ENCODE results near the gene GADD45GIP1.
A peak's percentile ranks its signal among the peaks of the same experiment; 100 is the strongest.

GADD45GIP1 gene

DNA sequence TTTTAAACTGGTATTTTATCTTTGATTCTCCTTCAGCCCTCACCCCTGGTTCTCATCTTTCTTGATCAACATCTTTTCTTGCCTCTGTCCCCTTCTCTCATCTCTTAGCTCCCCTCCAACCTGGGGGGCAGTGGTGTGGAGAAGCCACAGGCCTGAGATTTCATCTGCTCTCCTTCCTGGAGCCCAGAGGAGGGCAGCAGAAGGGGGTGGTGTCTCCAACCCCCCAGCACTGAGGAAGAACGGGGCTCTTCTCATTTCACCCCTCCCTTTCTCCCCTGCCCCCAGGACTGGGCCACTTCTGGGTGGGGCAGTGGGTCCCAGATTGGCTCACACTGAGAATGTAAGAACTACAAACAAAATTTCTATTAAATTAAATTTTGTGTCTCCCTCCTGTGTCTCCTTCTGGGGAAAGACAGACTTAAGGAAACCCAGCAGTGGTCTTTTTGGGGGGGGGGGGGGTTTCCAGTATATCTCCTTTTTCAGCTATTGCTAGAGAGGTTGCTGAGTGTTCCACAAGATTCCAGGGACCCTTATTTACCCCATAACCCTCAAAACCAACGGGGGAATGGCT is 12.8 kb downstream of the GADD45GIP1 start:
- no peak overlapping the region for H3K27ac ChIP-seq
- DNase-seq (ENCODE audit: low spot score) = no peak
- TF ChIP-seq, protein P1, sequence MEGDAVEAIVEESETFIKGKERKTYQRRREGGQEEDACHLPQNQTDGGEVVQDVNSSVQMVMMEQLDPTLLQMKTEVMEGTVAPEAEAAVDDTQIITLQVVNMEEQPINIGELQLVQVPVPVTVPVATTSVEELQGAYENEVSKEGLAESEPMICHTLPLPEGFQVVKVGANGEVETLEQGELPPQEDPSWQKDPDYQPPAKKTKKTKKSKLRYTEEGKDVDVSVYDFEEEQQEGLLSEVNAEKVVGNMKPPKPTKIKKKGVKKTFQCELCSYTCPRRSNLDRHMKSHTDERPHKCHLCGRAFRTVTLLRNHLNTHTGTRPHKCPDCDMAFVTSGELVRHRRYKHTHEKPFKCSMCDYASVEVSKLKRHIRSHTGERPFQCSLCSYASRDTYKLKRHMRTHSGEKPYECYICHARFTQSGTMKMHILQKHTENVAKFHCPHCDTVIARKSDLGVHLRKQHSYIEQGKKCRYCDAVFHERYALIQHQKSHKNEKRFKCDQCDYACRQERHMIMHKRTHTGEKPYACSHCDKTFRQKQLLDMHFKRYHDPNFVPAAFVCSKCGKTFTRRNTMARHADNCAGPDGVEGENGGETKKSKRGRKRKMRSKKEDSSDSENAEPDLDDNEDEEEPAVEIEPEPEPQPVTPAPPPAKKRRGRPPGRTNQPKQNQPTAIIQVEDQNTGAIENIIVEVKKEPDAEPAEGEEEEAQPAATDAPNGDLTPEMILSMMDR (IDR thresholded peaks at IDR 0.05) = no peak
- H3K4me3 ChIP-seq = no peak overlapping the region

DNA sequence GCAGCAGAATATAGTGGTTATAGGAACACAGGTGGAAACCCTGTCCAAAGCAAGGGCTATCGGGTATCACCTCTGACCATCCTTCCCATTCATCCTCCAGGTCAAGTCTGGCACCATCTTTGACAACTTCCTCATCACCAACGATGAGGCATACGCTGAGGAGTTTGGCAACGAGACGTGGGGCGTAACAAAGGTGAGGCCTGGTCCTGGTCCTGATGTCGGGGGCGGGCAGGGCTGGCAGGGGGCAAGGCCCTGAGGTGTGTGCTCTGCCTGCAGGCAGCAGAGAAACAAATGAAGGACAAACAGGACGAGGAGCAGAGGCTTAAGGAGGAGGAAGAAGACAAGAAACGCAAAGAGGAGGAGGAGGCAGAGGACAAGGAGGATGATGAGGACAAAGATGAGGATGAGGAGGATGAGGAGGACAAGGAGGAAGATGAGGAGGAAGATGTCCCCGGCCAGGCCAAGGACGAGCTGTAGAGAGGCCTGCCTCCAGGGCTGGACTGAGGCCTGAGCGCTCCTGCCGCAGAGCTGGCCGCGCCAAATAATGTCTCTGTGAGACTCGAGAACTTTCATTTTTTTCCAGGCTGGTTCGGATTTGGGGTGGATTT is 13.5 kb downstream of the GADD45GIP1 start:
- no peak overlapping the region for H3K4me3 ChIP-seq
- TF ChIP-seq, protein P1 (IDR thresholded peaks at IDR 0.05) = no peak
- H3K27ac ChIP-seq = peak overlapping the region in 1 of 2 donors; percentile 27
- DNase-seq (ENCODE audit: low spot score) = no peak

DNA sequence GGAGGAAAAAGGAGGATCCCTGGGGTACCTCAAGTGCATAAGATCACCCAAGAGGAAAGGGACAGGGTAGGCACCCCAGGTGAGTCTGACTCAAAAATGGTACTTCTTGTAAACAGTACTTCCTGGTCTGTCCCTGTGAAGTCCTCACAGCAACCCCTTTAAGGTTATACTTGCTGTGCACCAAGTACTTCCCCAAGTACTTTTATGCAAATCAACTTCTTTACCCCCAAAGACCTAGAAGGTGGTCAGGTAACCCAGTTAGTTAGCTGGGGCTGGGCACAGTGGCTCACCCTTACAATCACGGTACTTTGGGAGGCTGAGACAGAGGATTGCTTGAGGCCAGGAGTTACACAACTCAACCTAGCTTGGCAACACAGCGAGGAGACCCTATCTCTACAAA is 16.1 kb downstream of the GADD45GIP1 start:
- TF ChIP-seq, protein P1 (IDR thresholded peaks at IDR 0.05) = no peak
- Histone ChIP-seq H3K27ac (peak overlapping the region in 1 of 2 donors; percentile 15), H3K4me3 (no peak overlapping the region)
- DNase-seq (ENCODE audit: low spot score) = no peak

DNA sequence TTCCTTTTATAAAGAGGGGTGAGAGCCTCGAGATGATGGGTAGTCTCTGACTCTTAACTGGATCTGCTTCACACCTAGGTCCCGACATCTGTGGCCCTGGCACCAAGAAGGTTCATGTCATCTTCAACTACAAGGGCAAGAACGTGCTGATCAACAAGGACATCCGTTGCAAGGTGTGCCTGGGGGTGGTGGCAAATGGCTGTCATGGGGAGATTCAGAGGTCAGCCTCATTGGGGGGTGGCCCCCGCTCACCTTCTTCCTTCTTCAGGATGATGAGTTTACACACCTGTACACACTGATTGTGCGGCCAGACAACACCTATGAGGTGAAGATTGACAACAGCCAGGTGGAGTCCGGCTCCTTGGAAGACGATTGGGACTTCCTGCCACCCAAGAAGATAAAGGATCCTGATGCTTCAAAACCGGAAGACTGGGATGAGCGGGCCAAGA is 17.0 kb downstream of the GADD45GIP1 start:
- TF ChIP-seq, protein P1 (IDR thresholded peaks at IDR 0.05) = no peak
- Histone ChIP-seq H3K27ac (peak overlapping the region; percentile 15 to 96), H3K4me3 (peak overlapping the region; percentile 94)
- no peak for DNase-seq (ENCODE audit: low spot score)

DNA sequence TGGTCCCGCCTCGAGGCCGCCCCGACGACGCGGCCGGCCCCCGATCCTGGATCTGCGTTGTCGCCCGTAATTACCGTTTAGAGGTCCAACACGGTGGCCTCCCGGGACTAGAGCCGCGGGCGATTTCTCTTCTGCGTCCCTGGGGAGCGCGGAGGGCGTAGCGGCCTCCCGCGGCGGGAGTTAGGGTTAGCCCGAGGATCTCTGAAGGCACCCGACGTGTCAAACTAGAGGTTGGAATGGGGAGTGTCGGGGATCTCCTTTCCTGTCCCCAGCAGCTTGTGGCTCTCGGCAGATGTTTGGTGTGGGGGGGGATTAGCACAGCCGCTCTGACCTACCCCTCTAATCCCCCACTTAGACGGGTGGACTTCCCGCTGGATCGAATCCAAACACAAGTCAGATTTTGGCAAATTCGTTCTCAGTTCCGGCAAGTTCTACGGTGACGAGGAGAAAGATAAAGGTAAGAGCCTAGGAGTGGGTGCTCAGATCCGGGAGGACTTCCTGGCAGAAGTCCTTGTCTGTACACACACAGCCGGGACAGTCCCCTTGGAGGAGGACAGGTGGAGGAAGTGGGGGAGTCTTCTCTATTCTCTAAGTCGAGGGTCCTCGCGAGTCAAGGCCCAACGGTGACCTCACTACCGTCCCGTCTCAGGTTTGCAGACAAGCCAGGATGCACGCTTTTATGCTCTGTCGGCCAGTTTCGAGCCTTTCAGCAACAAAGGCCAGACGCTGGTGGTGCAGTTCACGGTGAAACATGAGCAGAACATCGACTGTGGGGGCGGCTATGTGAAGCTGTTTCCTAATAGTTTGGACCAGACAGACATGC is 18.0 kb downstream of the GADD45GIP1 start:
- TF ChIP-seq, protein P1 (IDR thresholded peaks at IDR 0.05) = no peak
- no peak for DNase-seq (ENCODE audit: low spot score)
- peak overlapping the region; percentile 95 to 96 for H3K27ac ChIP-seq
- peak overlapping the region; percentile 94 for H3K4me3 ChIP-seq

DNA sequence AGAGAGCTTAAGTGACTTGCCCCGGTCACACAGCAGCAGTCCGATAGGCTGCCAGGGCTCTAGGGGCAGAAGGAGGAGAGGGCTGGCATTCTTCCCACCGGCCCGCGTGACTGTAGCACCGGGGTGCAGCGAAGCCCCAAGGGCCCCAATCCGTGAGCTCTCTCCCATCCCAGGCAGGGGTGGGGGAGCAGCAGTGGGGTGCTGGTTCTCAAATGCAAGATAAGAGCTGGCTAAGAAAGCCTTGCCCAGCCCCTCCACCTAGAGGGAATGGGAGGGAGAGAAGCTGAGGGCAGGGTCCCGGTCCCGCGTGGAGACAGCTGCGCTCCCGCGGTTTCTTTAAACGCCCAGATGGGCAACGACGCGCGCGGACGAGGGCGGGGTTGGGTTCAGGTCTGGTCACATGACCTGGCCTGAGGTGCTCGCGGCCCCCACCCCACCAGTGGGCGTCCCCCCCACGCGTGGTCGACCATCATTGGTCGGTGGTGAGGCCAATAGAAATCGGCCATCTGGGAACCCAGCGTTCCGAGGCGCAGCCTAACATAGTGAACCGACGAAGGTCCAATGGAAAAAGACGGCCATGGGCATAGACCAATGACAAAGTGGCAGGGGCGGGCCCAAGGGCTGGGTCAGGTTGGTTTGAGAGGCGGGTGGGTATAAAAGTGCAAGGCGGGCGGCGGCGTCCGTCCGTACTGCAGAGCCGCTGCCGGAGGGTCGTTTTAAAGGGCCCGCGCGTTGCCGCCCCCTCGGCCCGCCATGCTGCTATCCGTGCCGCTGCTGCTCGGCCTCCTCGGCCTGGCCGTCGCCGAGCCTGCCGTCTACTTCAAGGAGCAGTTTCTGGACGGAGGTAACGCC is 18.9 kb downstream of the GADD45GIP1 start, which contains the start of gene CALR:
CALR (plus strand) TSS at position 683 of the 852 bp plus-strand sequence; CDS start at position 754, 71 bp downstream.
- DNase-seq (ENCODE audit: low spot score) = peak; percentile 100
- H3K4me3 ChIP-seq = peak within 1 kb of the TSS; percentile 94
- TF ChIP-seq, protein P1 (IDR thresholded peaks at IDR 0.05) = no peak
- peak within 1 kb of the TSS; percentile 95 to 96 for H3K27ac ChIP-seq
